Measurements from ENCODE around the gene MORN5. TPM values are rescaled to one million over a fixed set of nuclear protein-coding genes. Genes with fewer than 3 reads are reported as not detected.

The MORN5 gene
- total RNA-seq, 1 donor from 2014 or later: not detected

- no peak for DNase-seq (ENCODE audit: low read depth)
- no peak overlapping the region for H3K4me3 ChIP-seq (ENCODE audit: low read depth, low read length)
- no peak for TF ChIP-seq CTCF (conservative IDR thresholded peaks at IDR 0.05; ENCODE audit: low read depth, low read length)
Measured at GRCh38 chr9:122130837-122131236, 28.9 kb upstream of the MORN5 start.

- no peak for DNase-seq (ENCODE audit: low read depth)
- no peak overlapping the region for H3K4me3 ChIP-seq (ENCODE audit: low read depth, low read length)
- no peak for TF ChIP-seq CTCF (conservative IDR thresholded peaks at IDR 0.05; ENCODE audit: low read depth, low read length)
Measured at GRCh38 chr9:122131401-122132001, 28.2 kb upstream of the MORN5 start.

- H3K4me3 ChIP-seq (ENCODE audit: low read depth, low read length): no peak overlapping the region
- DNase-seq (ENCODE audit: low read depth): no peak
- no peak for TF ChIP-seq CTCF (conservative IDR thresholded peaks at IDR 0.05; ENCODE audit: low read depth, low read length)
Measured at GRCh38 chr9:122132539-122132938, 27.2 kb upstream of the MORN5 start.

GRCh38 chr9:122133263-122133983 lies 26.3 kb upstream of the MORN5 start:
- DNase-seq (ENCODE audit: low read depth): no peak

GRCh38 chr9:122133984-122134535 lies 25.6 kb upstream of the MORN5 start:
- H3K4me3 ChIP-seq (ENCODE audit: low read depth, low read length): no peak overlapping the region
- no peak for TF ChIP-seq CTCF (conservative IDR thresholded peaks at IDR 0.05; ENCODE audit: low read depth, low read length)
- no peak for DNase-seq (ENCODE audit: low read depth)

More at GRCh38 chr9:122133263-122133983, 26.3 kb upstream of the MORN5 start:
- no peak overlapping the region for H3K4me3 ChIP-seq (ENCODE audit: low read depth, low read length)
- TF ChIP-seq CTCF (conservative IDR thresholded peaks at IDR 0.05; ENCODE audit: low read depth, low read length): no peak

- TF ChIP-seq CTCF (conservative IDR thresholded peaks at IDR 0.05; ENCODE audit: low read depth, low read length): no peak
- no peak for DNase-seq (ENCODE audit: low read depth)
- no peak overlapping the region for H3K4me3 ChIP-seq (ENCODE audit: low read depth, low read length)
Measured at GRCh38 chr9:122134822-122135528, 24.7 kb upstream of the MORN5 start.
